ENCODE data around the gene KCTD16.

The KCTD16 gene

GRCh38 chr5:144418719-144419118, 248.0 kb downstream of the KCTD16 start:
- DNase-seq = no peak

GRCh38 chr5:144421411-144421810, 250.7 kb downstream of the KCTD16 start:
- no peak for DNase-seq

- no peak for DNase-seq
Observed at GRCh38 chr5:144422018-144422727, 251.5 kb downstream of the KCTD16 start.

- no peak for DNase-seq
Observed at GRCh38 chr5:144427866-144428265, 257.2 kb downstream of the KCTD16 start.

- DNase-seq = no peak
Observed at GRCh38 chr5:144428326-144428725, 257.7 kb downstream of the KCTD16 start.

GRCh38 chr5:144429405-144429804, 258.7 kb downstream of the KCTD16 start:
- DNase-seq = no peak

GRCh38 chr5:144429905-144430304, 259.2 kb downstream of the KCTD16 start:
- DNase-seq = no peak

GRCh38 chr5:144433140-144433822, 262.6 kb downstream of the KCTD16 start:
- no peak for DNase-seq

GRCh38 chr5:144433893-144434292, 263.2 kb downstream of the KCTD16 start:
- no peak for DNase-seq

GRCh38 chr5:144436007-144436406, 265.3 kb downstream of the KCTD16 start:
- no peak for DNase-seq

- DNase-seq = no peak
Observed at GRCh38 chr5:144438237-144438636, 267.6 kb downstream of the KCTD16 start.

GRCh38 chr5:144448457-144448856, 277.8 kb downstream of the KCTD16 start:
- DNase-seq = no peak

- DNase-seq = no peak
Observed at GRCh38 chr5:144451187-144451973, 280.7 kb downstream of the KCTD16 start.

GRCh38 chr5:144453753-144454152, 283.1 kb downstream of the KCTD16 start:
- no peak for DNase-seq

- DNase-seq = no peak
Observed at GRCh38 chr5:144457160-144457559, 286.5 kb downstream of the KCTD16 start.

GRCh38 chr5:144458216-144458615, 287.5 kb downstream of the KCTD16 start:
- DNase-seq = no peak

GRCh38 chr5:144460600-144460999, 289.9 kb downstream of the KCTD16 start:
- DNase-seq = no peak

GRCh38 chr5:144462577-144462976, 291.9 kb downstream of the KCTD16 start:
- DNase-seq = no peak

- no peak for DNase-seq
Observed at GRCh38 chr5:144463481-144464223, 293.0 kb downstream of the KCTD16 start.

GRCh38 chr5:144464306-144464705, 293.6 kb downstream of the KCTD16 start:
- DNase-seq = no peak

- DNase-seq = no peak
Observed at GRCh38 chr5:144465441-144465840, 294.8 kb downstream of the KCTD16 start.

- DNase-seq = no peak
Observed at GRCh38 chr5:144467792-144468191, 297.1 kb downstream of the KCTD16 start.

- no peak for DNase-seq
Observed at GRCh38 chr5:144468571-144468970, 297.9 kb downstream of the KCTD16 start.
